Left ventricle myocardium inferior (tissue), 1 donor: ENCODE measurements around the gene RBP5. TPM values are rescaled to one million over a fixed set of nuclear protein-coding genes. Genes with fewer than 3 reads are reported as not detected.
A peak's percentile ranks its signal among the peaks of the same experiment; 100 is the strongest.

Experiments
- DNase-seq: peaks from one replicate; pipeline ENCODE4 v3.0.0-alpha.2; 2020
- H3K27ac ChIP-seq: fragments of 200-600 bp; replicated peaks from 2 replicates; pipeline ENCODE4 v1.8.0; 2021
- H3K27me3 ChIP-seq: fragments of 200-600 bp; 2 replicates; pipeline ENCODE4 v1.8.0; 2021; ENCODE audit warnings: low read depth
- H3K36me3 ChIP-seq: fragments of 200-600 bp; 2 replicates; pipeline ENCODE4 v1.8.0; 2021
- H3K4me1 ChIP-seq: fragments of 200-600 bp; 2 replicates; pipeline ENCODE4 v1.8.0; 2021
- H3K4me3 ChIP-seq: fragments of 200-600 bp; 2 replicates; pipeline ENCODE4 v1.8.0; 2021; ENCODE audit warnings: mild to moderate bottlenecking, moderate library complexity
- H3K9me3 ChIP-seq: fragments of 200-600 bp; replicated peaks from 2 replicates; pipeline ENCODE4 v1.8.0; 2021
- CTCF ChIP-seq: fragments of 200-600 bp; IDR thresholded peaks from 2 replicates; pipeline ENCODE4 v1.8.0; 2021; ENCODE audit warnings: antibody characterized with exemption, mild to moderate bottlenecking, borderline replicate concordance
- intact Hi-C: fragments of 100-400 bp; cut with micrococcal nuclease; formaldehyde crosslinking; loops from one replicate; pipeline ENCODE4 v1.11.0; 2022
- total RNA-seq: library from RNA; stranded (reverse); fragmentation: NEBNext Ultra II Directional; extraction: Animal tissue kit (Norgen Biotek cat#: 25700); gene quantifications from one replicate; pipeline ENCODE4 v1.2.1, GENCODE V29; 2021
- donor health status: DM: no; HTN: yes; CAD: no; lungs with severe emphysema.

The RBP5 gene
- total RNA-seq, 1 donor from 2014 or later, result 0.47 TPM

- Histone ChIP-seq H3K9me3 (no peaks in the 10 kb centered on the region), H3K4me1 (peaks cover 29% of the 10 kb centered on the region), H3K4me3 (no peak overlapping the region), H3K36me3 (no peaks in the 10 kb centered on the region), H3K27me3 (peaks cover 16% of the 10 kb centered on the region), H3K27ac (peak overlapping the region; percentile 32)
- DNase-seq, result no peak
- TF ChIP-seq CTCF, result no peak
- intact Hi-C loops, result no loop called here
These were observed 4.7 kb downstream of the RBP5 start for GRCh38 chr12:7123806-7124522.

GRCh38 chr12:7122811-7123769 lies 5.6 kb downstream of the RBP5 start:
- H3K27ac ChIP-seq, result peak overlapping the region; percentile 32
- intact Hi-C loops, result no loop called here
- DNase-seq, result peak; percentile 42

GRCh38 chr12:7121324-7121723 lies 7.4 kb downstream of the RBP5 start:
- H3K36me3 ChIP-seq, result no peaks in the 10 kb centered on the region
- H3K4me3 ChIP-seq, result no peak overlapping the region
- DNase-seq, result no peak
- no peaks in the 10 kb centered on the region for H3K27me3 ChIP-seq
- TF ChIP-seq CTCF, result no peak
- H3K4me1 ChIP-seq, result peaks cover 21% of the 10 kb centered on the region
- H3K27ac ChIP-seq, result no peak overlapping the region
- intact Hi-C loops, result no loop called here
- H3K9me3 ChIP-seq, result no peaks in the 10 kb centered on the region

More at GRCh38 chr12:7122811-7123769, 5.6 kb downstream of the RBP5 start:
- Histone ChIP-seq H3K9me3 (no peaks in the 10 kb centered on the region), H3K27me3 (peaks cover 11% of the 10 kb centered on the region), H3K36me3 (no peaks in the 10 kb centered on the region), H3K4me1 (peaks cover 21% of the 10 kb centered on the region), H3K4me3 (no peak overlapping the region)
- TF ChIP-seq CTCF, result no peak

- no peak for TF ChIP-seq CTCF
- intact Hi-C loops, result no loop called here
- DNase-seq, result no peak
These were observed 8.5 kb downstream of the RBP5 start for GRCh38 chr12:7120166-7120565.

GRCh38 chr12:7118881-7119280 lies 9.8 kb downstream of the RBP5 start:
- DNase-seq, result no peak

More at GRCh38 chr12:7120166-7120565, 8.5 kb downstream of the RBP5 start:
- Histone ChIP-seq H3K4me1 (peaks cover 21% of the 10 kb centered on the region), H3K4me3 (no peak overlapping the region), H3K9me3 (no peaks in the 10 kb centered on the region), H3K36me3 (no peaks in the 10 kb centered on the region), H3K27me3 (no peaks in the 10 kb centered on the region), H3K27ac (no peak overlapping the region)

More at GRCh38 chr12:7118881-7119280, 9.8 kb downstream of the RBP5 start:
- Histone ChIP-seq H3K9me3 (no peaks in the 10 kb centered on the region), H3K4me3 (no peak overlapping the region), H3K4me1 (peaks cover 19% of the 10 kb centered on the region), H3K27ac (no peak overlapping the region), H3K36me3 (no peaks in the 10 kb centered on the region), H3K27me3 (no peaks in the 10 kb centered on the region)
- no peak for TF ChIP-seq CTCF
- intact Hi-C loops, result no loop called here
